Keratinocyte (primary cell): Measurements from ENCODE around the gene ABCC3. TPM values are rescaled to one million over a fixed set of nuclear protein-coding genes. Genes with fewer than 3 reads are reported as not detected.

ENCODE experiments used
- DNase-seq: peaks from one replicate; pipeline ENCODE4 v3.0.0-alpha.2; 2011; ENCODE audit warnings: low read depth, missing footprints, low spot score
- FAIRE-seq: peaks from 2 replicates; lab custom pipeline; 2011; peaks lifted over from hg19 to GRCh38; lab: Jason Lieb, UNC
- H2AFZ ChIP-seq: 2 replicates; pipeline ENCODE4 v1.6.0; 2012; ENCODE audit warnings: low read length, control low read depth, inconsistent platforms; ENCODE audit not compliant: control insufficient read depth
- H3K27ac ChIP-seq: 2 replicates; pipeline ENCODE4 v1.5.1; 2011; ENCODE audit warnings: low read length; ENCODE audit not compliant: control insufficient read depth, insufficient read depth
- H3K27me3 ChIP-seq: 3 replicates; pipeline ENCODE4 v1.6.0; 2011; ENCODE audit warnings: low read length; ENCODE audit not compliant: control insufficient read depth, insufficient read depth; ENCODE audit errors: extremely low read depth
- H3K36me3 ChIP-seq, 2 experiments: 2 replicates in 1 of 2; 3 replicates in 1 of 2; pipeline ENCODE4 v1.5.1; 2011; ENCODE audit warnings: low read length in 2 of 2, mild to moderate bottlenecking in 1 of 2; ENCODE audit not compliant: control insufficient read depth in 2 of 2, insufficient read depth in 2 of 2; ENCODE audit errors: extremely low read depth in 1 of 2
- H3K4me1 ChIP-seq: 3 replicates; pipeline ENCODE4 v1.5.1; 2011; ENCODE audit warnings: low read length; ENCODE audit not compliant: control insufficient read depth, insufficient read depth; ENCODE audit errors: extremely low read depth
- H3K4me2 ChIP-seq: 3 replicates; pipeline ENCODE4 v1.6.0; 2011; ENCODE audit warnings: low read depth, low read length; ENCODE audit not compliant: control insufficient read depth, insufficient read depth; ENCODE audit errors: extremely low read depth
- H3K4me3 ChIP-seq, 3 experiments: fragments of 200-600 bp in 1 of 3; sonication (generic) in 1 of 3; 2 replicates in 2 of 3; 3 replicates in 1 of 3; pipeline ENCODE4 v1.5.1; 2011 to 2016; ENCODE audit warnings: low read length in 3 of 3, mild to moderate bottlenecking in 3 of 3, control low read depth in 2 of 3, inconsistent platforms in 1 of 3, low read depth in 1 of 3, mixed read lengths in 1 of 3, mixed run types in 1 of 3, moderate library complexity in 1 of 3; ENCODE audit not compliant: control insufficient read depth in 2 of 3, insufficient read depth in 2 of 3; ENCODE audit errors: extremely low read depth in 1 of 3
- H3K79me2 ChIP-seq: 2 replicates; pipeline ENCODE4 v1.6.0; 2012; ENCODE audit warnings: low read length; ENCODE audit not compliant: control insufficient read depth, insufficient read depth
- H3K9ac ChIP-seq: 3 replicates; pipeline ENCODE4 v1.6.0; 2011; ENCODE audit warnings: low read length; ENCODE audit not compliant: control insufficient read depth, insufficient read depth; ENCODE audit errors: extremely low read depth
- H3K9me1 ChIP-seq: 3 replicates; pipeline ENCODE4 v1.6.0; 2011; ENCODE audit warnings: low read length; ENCODE audit not compliant: control insufficient read depth, insufficient read depth; ENCODE audit errors: extremely low read depth
- H3K9me3 ChIP-seq: 2 replicates; pipeline ENCODE4 v1.5.1; 2012; ENCODE audit warnings: low read depth, low read length; ENCODE audit not compliant: control insufficient read depth
- H4K20me1 ChIP-seq: 3 replicates; pipeline ENCODE4 v1.6.0; 2011; ENCODE audit warnings: low read length; ENCODE audit not compliant: control insufficient read depth, insufficient read depth; ENCODE audit errors: extremely low read depth
- CTCF ChIP-seq, 3 experiments: IDR thresholded peaks in 1 of 3; conservative IDR thresholded peaks in 1 of 3; optimal IDR thresholded peaks in 1 of 3; 2 replicates in 2 of 3; 3 replicates in 1 of 3; pipeline versions ENCODE3 to v1.5.1; 2011; ENCODE audit warnings: low read length in 3 of 3, mild to moderate bottlenecking in 3 of 3, moderate library complexity in 2 of 3, control low read depth in 1 of 3, inconsistent platforms in 1 of 3; ENCODE audit not compliant: insufficient read depth in 2 of 3; ENCODE audit errors: extremely low read depth in 1 of 3
- EZH2 ChIP-seq: IDR thresholded peaks from one replicate; pipeline ENCODE4 v1.6.1; 2012; ENCODE audit warnings: inconsistent platforms, mild to moderate bottlenecking, low read length, moderate library complexity
- dilution Hi-C: fragments of 300-500 bp; cut with MboI; formaldehyde crosslinking; loops from one replicate; pipeline ENCODE4 v1.7.0; 2020; ENCODE audit warnings: low sequenced_read_pairs; ENCODE audit not compliant: extremely low pct_ligation_motif_present
- polyA plus RNA-seq, 5 experiments: library from polyadenylated mRNA; depleted of rRNA in 3 of 5; stranded (reverse) in 3 of 5; stranded (forward) in 1 of 5; unstranded in 1 of 5; fragments of >200 nt; gene quantifications; 1 replicate in 1 of 5; 2 replicates in 3 of 5; 3 replicates in 1 of 5; pipeline versions ENCODE4 v1.2.1 to v1.2.3, GENCODE V29; 2011 to 2012; ENCODE audit warnings: missing spikeins in 2 of 5, low read depth in 1 of 5, low replicate concordance in 1 of 5

ABCC3 gene
- polyA plus RNA-seq, 1 donor (not counting 4 experiments of a cell fraction or from before 2014, with no cell fraction given): 41.7 TPM

- Histone ChIP-seq H3K36me3 (no peaks in the 10 kb centered on the region), H3K27me3 (peaks cover 10% of the 10 kb centered on the region), H2AFZ (no peak overlapping the region), H3K9me1 (no peaks in the 10 kb centered on the region), H3K4me1 (peaks cover 14% of the 10 kb centered on the region), H3K79me2 (peaks cover 15% of the 10 kb centered on the region), H3K9ac (no peak overlapping the region), H3K27ac (no peak overlapping the region), H3K4me2 (no peak overlapping the region), H3K4me3 (no peak overlapping the region), H4K20me1 (no peaks in the 10 kb centered on the region), H3K9me3 (no peaks in the 10 kb centered on the region)
- FAIRE-seq: no peak
- TF ChIP-seq EZH2 (no peak), CTCF (optimal IDR thresholded peaks at IDR 0.05 in 1 of 3, IDR thresholded peaks at IDR 0.05 in 1 of 3, conservative IDR thresholded peaks at IDR 0.05 in 1 of 3; ENCODE audit: extremely low read depth in 1 of 3, insufficient read depth in 2 of 3, low read length in 3 of 3) (no peak)
- no peak for DNase-seq
- dilution Hi-C loops: no loop called here
These were observed 3.3 kb upstream of the ABCC3 start for GRCh38 chr17:50631195-50631907.

GRCh38 chr17:50631908-50632571, 2.6 kb upstream of the ABCC3 start:
- Histone ChIP-seq H3K4me1 (peaks cover 21% of the 10 kb centered on the region), H3K4me2 (no peak overlapping the region), H3K9ac (no peak overlapping the region), H3K9me3 (no peaks in the 10 kb centered on the region), H3K27ac (no peak overlapping the region), H3K4me3 (no peak overlapping the region), H3K36me3 (no peaks in the 10 kb centered on the region), H2AFZ (no peak overlapping the region), H3K27me3 (peaks cover 10% of the 10 kb centered on the region), H4K20me1 (no peaks in the 10 kb centered on the region), H3K79me2 (peaks cover 22% of the 10 kb centered on the region), H3K9me1 (no peaks in the 10 kb centered on the region)
- DNase-seq (no peak), FAIRE-seq (no peak)
- dilution Hi-C loops: no loop called here
- TF ChIP-seq EZH2: no peak
- TF ChIP-seq CTCF (optimal IDR thresholded peaks at IDR 0.05 in 1 of 3, IDR thresholded peaks at IDR 0.05 in 1 of 3, conservative IDR thresholded peaks at IDR 0.05 in 1 of 3; ENCODE audit: extremely low read depth in 1 of 3, insufficient read depth in 2 of 3, low read length in 3 of 3): no peak
